ENCODE measurements around the gene ADGRD2. TPM values are rescaled to one million over a fixed set of nuclear protein-coding genes. Genes with fewer than 3 reads are reported as not detected.

ADGRD2 gene
- total RNA-seq, 4 donors from 2014 or later = not detected

DNA sequence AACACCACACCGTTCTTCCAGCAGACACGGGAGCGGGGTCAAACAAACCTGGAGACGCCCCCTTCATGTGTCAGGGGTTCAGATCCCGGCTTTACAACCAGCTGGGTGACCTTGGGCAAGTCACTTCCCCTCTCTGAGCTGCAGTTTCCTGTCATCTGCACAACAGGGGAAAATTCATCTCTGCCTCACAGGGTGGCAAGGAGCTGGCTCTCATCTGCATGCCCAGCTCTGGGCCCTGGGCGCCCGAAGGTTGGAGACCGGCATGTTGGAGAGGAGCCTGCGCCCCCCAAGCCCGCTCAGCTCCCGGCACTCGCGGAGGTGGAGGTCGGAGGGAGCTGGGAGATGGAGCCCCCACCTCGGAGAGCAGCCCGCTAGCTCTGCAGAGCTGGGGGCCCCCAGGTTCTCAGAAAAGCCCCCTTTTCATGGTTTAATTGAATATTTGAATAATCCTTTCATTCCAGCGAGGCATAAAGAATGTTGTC is 36.6 kb downstream of the ADGRD2 start:
- DNase-seq = no peak
- Histone ChIP-seq H3K27me3 (peaks cover 67% of the 10 kb centered on the region), H3K27ac (no peak overlapping the region), H3K4me3 (no peak overlapping the region), H3K36me3 (no peaks in the 10 kb centered on the region), H3K4me1 (no peaks in the 10 kb centered on the region), H3K9me3 (no peaks in the 10 kb centered on the region)
- WGBS, 2 donors (ENCODE audit: low coverage in 1 of 2) = 62% methylated on average over 17 of the region's 17 CpGs; no CpG with 5 or more reads in 1 of the 2 donors
- intact Hi-C loops (cut with DNase I; ENCODE audit: low total_unique reads) (no loop called here), in situ Hi-C loops (cut with MboI; ENCODE audit: low pct_ligation_motif_present in 1 of 4, low pct_unique_long_range_greater_than_20kb in 1 of 4, low sequenced_read_pairs in 3 of 4) (no loop called here)
- no peak for TF ChIP-seq POLR2A (IDR thresholded peaks at IDR 0.05)
- TF ChIP-seq, protein P1, sequence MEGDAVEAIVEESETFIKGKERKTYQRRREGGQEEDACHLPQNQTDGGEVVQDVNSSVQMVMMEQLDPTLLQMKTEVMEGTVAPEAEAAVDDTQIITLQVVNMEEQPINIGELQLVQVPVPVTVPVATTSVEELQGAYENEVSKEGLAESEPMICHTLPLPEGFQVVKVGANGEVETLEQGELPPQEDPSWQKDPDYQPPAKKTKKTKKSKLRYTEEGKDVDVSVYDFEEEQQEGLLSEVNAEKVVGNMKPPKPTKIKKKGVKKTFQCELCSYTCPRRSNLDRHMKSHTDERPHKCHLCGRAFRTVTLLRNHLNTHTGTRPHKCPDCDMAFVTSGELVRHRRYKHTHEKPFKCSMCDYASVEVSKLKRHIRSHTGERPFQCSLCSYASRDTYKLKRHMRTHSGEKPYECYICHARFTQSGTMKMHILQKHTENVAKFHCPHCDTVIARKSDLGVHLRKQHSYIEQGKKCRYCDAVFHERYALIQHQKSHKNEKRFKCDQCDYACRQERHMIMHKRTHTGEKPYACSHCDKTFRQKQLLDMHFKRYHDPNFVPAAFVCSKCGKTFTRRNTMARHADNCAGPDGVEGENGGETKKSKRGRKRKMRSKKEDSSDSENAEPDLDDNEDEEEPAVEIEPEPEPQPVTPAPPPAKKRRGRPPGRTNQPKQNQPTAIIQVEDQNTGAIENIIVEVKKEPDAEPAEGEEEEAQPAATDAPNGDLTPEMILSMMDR (IDR thresholded peaks at IDR 0.05) = no peak
- TF ChIP-seq EP300 (IDR thresholded peaks at IDR 0.05; ENCODE audit: low read depth) = no peak
- no peak for TF ChIP-seq POLR2AphosphoS5 (IDR thresholded peaks at IDR 0.05)

DNA sequence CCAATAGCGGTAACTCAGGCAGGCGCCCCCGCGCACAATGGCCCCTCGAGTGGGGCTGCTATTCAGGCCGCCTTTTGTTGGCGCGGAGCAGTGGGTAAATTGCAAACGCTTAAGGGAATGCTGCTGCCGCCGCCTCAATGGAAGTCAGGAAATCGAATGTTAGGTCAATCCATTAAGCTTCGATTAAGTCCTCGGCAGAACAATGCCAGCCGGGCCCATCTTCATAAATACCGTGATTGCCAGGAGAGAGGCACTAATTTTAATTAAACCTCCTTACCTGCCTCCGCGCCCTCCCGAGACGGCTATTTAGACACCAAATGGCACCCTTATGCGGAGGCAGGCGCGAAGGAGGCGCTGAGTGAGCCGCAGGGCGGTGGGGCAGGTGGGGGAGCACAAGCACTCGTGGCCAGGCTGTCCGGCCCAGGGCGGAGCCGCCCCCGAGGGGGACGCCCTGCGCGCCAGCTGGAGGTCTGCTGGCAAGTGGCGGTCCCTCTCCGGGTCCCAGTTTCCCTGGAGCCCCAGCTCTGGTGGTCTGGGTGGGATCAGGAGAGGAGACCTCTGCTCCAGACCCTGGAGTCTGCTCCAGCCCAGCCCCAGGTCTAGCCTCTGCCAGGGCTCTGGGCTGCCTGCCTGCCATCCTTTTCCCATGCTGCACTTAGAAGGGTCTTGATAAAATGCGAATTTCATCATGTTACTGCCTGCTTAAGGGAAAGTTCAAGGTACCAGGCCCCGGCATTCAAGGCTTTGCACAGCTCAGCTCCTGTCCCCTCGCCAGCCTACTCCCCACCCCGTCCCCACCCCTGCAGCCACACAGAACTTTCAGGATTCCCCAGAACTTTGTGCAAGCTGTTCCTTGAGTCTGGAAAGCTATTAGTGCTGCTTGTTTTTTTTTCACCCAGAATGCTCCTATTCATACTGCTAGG is 37.3 kb downstream of the ADGRD2 start:
- in situ Hi-C loops (cut with MboI; ENCODE audit: low pct_ligation_motif_present in 1 of 4, low pct_unique_long_range_greater_than_20kb in 1 of 4, low sequenced_read_pairs in 3 of 4) (no loop called here), intact Hi-C loops (cut with DNase I; ENCODE audit: low total_unique reads) (no loop called here)
- 60% methylated on average over 39 of the region's 40 CpGs; no CpG with 5 or more reads in 1 of the 2 donors for WGBS, 2 donors (ENCODE audit: low coverage in 1 of 2)
- H3K27ac ChIP-seq = no peak overlapping the region
- H3K4me3 ChIP-seq = no peak overlapping the region
- H3K36me3 ChIP-seq = no peaks in the 10 kb centered on the region
- TF ChIP-seq POLR2A (IDR thresholded peaks at IDR 0.05) (no peak), EP300 (IDR thresholded peaks at IDR 0.05; ENCODE audit: low read depth) (no peak), POLR2AphosphoS5 (IDR thresholded peaks at IDR 0.05) (no peak)
- TF ChIP-seq, protein P1 (IDR thresholded peaks at IDR 0.05) = no peak
- H3K4me1 ChIP-seq = no peaks in the 10 kb centered on the region
- peaks cover 60% of the 10 kb centered on the region for H3K27me3 ChIP-seq
- H3K9me3 ChIP-seq = no peaks in the 10 kb centered on the region
- DNase-seq = no peak

DNA sequence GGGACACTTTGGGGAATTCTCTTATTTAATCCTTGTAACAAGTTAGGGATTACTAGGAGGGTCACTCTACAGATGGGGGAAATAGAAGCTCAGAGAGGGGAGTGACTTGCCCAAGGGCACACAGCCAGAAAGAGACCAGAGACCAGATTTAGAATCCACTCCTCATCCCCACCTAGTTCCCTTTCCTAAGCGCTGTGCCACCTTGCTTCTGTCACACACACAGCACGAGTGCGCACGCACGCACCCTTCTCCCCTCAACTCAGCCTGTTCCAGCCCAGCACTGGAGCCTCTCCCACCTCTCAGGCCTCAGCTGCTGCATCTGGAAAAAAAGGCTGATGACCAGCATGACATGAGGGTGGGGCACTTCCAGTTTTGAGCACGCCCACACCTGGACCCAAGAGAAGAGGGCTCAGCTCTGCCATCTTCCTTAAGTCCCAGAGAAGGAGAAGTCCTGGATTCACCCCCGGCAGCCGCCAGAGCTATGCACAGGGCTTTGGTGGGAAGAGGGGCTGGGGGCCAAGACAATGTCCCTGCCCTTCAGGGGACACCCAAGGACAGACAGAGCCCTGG is 38.5 kb downstream of the ADGRD2 start:
- Histone ChIP-seq H3K27me3 (peaks cover 58% of the 10 kb centered on the region), H3K27ac (no peak overlapping the region), H3K4me1 (no peaks in the 10 kb centered on the region), H3K9me3 (no peaks in the 10 kb centered on the region), H3K4me3 (no peak overlapping the region), H3K36me3 (no peaks in the 10 kb centered on the region)
- in situ Hi-C loops (cut with MboI; ENCODE audit: low pct_ligation_motif_present in 1 of 4, low pct_unique_long_range_greater_than_20kb in 1 of 4, low sequenced_read_pairs in 3 of 4) (no loop called here), intact Hi-C loops (cut with DNase I; ENCODE audit: low total_unique reads) (no loop called here)
- TF ChIP-seq POLR2AphosphoS5 (IDR thresholded peaks at IDR 0.05) (no peak), POLR2A (IDR thresholded peaks at IDR 0.05) (no peak), EP300 (IDR thresholded peaks at IDR 0.05; ENCODE audit: low read depth) (no peak)
- TF ChIP-seq, protein P1 (IDR thresholded peaks at IDR 0.05) = no peak
- WGBS, 2 donors (ENCODE audit: low coverage in 1 of 2) = 87% methylated on average over 8 of the region's 8 CpGs; no CpG with 5 or more reads in 1 of the 2 donors
- no peak for DNase-seq

DNA sequence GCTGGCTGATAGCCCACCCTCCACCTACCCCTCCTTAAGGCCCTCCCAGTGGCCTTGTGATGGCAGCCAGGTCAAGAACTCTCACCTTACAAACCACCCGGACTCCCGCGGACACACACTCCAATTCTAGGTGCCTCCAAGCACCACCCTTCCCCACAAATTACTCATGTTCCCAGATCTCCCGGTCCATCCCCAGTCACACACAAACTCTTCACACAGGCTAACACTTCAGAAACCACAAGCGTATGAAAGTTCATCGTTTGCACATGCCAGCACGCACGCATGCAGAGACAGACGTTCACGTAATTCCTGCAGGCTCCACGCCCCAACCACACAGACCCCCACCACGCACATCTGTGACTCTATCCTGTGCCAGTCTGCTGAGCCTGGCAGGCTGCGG is 39.0 kb downstream of the ADGRD2 start:
- no peak for DNase-seq
- in situ Hi-C loops (cut with MboI; ENCODE audit: low pct_ligation_motif_present in 1 of 4, low pct_unique_long_range_greater_than_20kb in 1 of 4, low sequenced_read_pairs in 3 of 4) = no loop called here
- TF ChIP-seq EP300 (IDR thresholded peaks at IDR 0.05; ENCODE audit: low read depth) = no peak
- no peak for TF ChIP-seq POLR2A (IDR thresholded peaks at IDR 0.05)
- TF ChIP-seq POLR2AphosphoS5 (IDR thresholded peaks at IDR 0.05) = no peak
- TF ChIP-seq, protein P1 (IDR thresholded peaks at IDR 0.05) = no peak
- intact Hi-C loops (cut with DNase I; ENCODE audit: low total_unique reads) = no loop called here
- Histone ChIP-seq H3K9me3 (no peaks in the 10 kb centered on the region), H3K36me3 (no peaks in the 10 kb centered on the region), H3K27ac (no peak overlapping the region), H3K4me1 (no peaks in the 10 kb centered on the region), H3K27me3 (peaks cover 56% of the 10 kb centered on the region), H3K4me3 (no peak overlapping the region)
- WGBS, 2 donors (ENCODE audit: low coverage in 1 of 2) = 77% methylated on average over 13 of the region's 13 CpGs; no CpG with 5 or more reads in 1 of the 2 donors

All from transverse colon (tissue), 4 donors.